RWPE2 (cell line): ENCODE results near the gene SPTBN2.

ENCODE experiments used
- ATAC-seq: fragments of 200-7000 bp; cut with Tn5 transposase; 3 replicates; pipeline ENCODE4 v1.9.1; 2021; ENCODE audit warnings: low read depth
- DNase-seq: peaks from one replicate; pipeline ENCODE4 v3.0.0-alpha.2; 2020; ENCODE audit warnings: low spot score
- H3K27ac ChIP-seq: fragments of 450-650 bp; 2 replicates; pipeline ENCODE4 v1.5.1; 2017; ENCODE audit warnings: mild to moderate bottlenecking; ENCODE audit not compliant: poor library complexity, severe bottlenecking
- H3K27me3 ChIP-seq: fragments of 250-450 bp; sonication (Bioruptor Pico); 2 replicates; pipeline ENCODE4 v1.5.1; 2021; ENCODE audit warnings: mild to moderate bottlenecking, moderate library complexity; ENCODE audit not compliant: insufficient read depth, poor library complexity, severe bottlenecking
- H3K36me3 ChIP-seq: fragments of 250-450 bp; sonication (Bioruptor Pico); 2 replicates; pipeline ENCODE4 v1.5.1; 2020; ENCODE audit warnings: low read depth, mild to moderate bottlenecking, moderate library complexity
- H3K4me1 ChIP-seq: fragments of 250-450 bp; sonication (Bioruptor Pico); 2 replicates; pipeline ENCODE4 v1.5.1; 2021; ENCODE audit warnings: mild to moderate bottlenecking, moderate library complexity; ENCODE audit not compliant: insufficient read depth, poor library complexity, severe bottlenecking
- H3K4me3 ChIP-seq: fragments of 250-450 bp; sonication (Bioruptor Pico); 2 replicates; pipeline ENCODE4 v1.5.1; 2021; ENCODE audit warnings: mild to moderate bottlenecking, moderate library complexity; ENCODE audit not compliant: severe bottlenecking
- H3K9me3 ChIP-seq: fragments of 250-450 bp; sonication (Bioruptor Pico); 2 replicates; pipeline ENCODE4 v1.5.1; 2021; ENCODE audit warnings: mild to moderate bottlenecking, moderate library complexity; ENCODE audit not compliant: severe bottlenecking
- TF ChIP-seq, protein P1 (sequence below): fragments of 450-650 bp; IDR thresholded peaks from one replicate; pipeline ENCODE4 v1.5.1; 2017; ENCODE audit warnings: mild to moderate bottlenecking, moderate library complexity; ENCODE audit not compliant: poor library complexity, severe bottlenecking

SPTBN2 gene

DNA sequence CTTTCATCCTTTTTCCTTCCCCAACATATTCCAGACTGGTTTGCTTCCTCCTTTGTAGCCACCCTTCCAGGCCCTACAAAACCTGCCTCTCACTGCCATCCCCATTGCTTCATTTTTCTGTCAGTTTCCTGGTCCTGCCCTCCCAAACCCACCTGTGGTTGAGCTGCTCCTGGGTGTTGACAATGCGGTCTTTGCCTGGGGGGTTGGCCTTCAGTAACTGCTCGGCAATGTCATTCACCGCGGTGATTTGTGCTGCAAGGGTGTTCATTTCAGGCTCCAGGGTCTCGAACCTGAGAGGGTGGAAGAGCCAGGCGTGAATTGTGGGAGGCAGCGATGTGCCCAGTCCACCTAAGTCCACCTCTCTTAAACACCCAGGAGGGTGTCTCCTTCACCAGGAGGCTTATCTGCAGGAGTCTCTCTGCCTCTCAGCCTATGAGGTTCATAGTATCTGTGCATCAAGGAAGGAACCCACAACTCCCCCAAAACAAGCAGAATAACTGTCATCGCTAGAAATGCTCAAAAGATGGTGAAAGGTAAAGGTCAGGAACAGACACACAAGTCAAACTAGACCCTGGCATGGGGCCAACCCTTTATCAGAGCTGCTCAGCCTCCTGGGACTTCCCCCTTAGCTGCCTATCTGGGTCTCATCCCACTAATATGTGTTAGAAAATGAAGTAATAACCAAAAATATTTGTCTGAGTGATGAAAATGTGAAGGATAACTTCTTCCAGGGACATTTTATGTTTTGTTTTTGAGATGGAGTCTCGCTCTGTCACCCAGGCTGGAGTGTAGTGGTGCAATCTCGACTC lies 27.4 kb downstream of the SPTBN2 start:
- peaks cover 33% of the 10 kb centered on the region for H3K36me3 ChIP-seq

GRCh38 chr11:66700742-66701141 lies 28.3 kb downstream of the SPTBN2 start:
- TF ChIP-seq, protein P1, sequence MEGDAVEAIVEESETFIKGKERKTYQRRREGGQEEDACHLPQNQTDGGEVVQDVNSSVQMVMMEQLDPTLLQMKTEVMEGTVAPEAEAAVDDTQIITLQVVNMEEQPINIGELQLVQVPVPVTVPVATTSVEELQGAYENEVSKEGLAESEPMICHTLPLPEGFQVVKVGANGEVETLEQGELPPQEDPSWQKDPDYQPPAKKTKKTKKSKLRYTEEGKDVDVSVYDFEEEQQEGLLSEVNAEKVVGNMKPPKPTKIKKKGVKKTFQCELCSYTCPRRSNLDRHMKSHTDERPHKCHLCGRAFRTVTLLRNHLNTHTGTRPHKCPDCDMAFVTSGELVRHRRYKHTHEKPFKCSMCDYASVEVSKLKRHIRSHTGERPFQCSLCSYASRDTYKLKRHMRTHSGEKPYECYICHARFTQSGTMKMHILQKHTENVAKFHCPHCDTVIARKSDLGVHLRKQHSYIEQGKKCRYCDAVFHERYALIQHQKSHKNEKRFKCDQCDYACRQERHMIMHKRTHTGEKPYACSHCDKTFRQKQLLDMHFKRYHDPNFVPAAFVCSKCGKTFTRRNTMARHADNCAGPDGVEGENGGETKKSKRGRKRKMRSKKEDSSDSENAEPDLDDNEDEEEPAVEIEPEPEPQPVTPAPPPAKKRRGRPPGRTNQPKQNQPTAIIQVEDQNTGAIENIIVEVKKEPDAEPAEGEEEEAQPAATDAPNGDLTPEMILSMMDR: no peak
- ATAC-seq (no peak), DNase-seq (no peak)
- Histone ChIP-seq H3K27ac (no peak overlapping the region), H3K4me3 (no peak overlapping the region), H3K36me3 (peaks cover 33% of the 10 kb centered on the region), H3K9me3 (no peaks in the 10 kb centered on the region), H3K4me1 (no peaks in the 10 kb centered on the region), H3K27me3 (no peaks in the 10 kb centered on the region)

More for the DNA sequence above, 27.4 kb downstream of the SPTBN2 start:
- TF ChIP-seq, protein P1: no peak
- Histone ChIP-seq H3K27ac (no peak overlapping the region), H3K27me3 (no peaks in the 10 kb centered on the region), H3K4me3 (no peak overlapping the region), H3K9me3 (no peaks in the 10 kb centered on the region), H3K4me1 (no peaks in the 10 kb centered on the region)
- no peak for DNase-seq
- ATAC-seq: no peak

DNA sequence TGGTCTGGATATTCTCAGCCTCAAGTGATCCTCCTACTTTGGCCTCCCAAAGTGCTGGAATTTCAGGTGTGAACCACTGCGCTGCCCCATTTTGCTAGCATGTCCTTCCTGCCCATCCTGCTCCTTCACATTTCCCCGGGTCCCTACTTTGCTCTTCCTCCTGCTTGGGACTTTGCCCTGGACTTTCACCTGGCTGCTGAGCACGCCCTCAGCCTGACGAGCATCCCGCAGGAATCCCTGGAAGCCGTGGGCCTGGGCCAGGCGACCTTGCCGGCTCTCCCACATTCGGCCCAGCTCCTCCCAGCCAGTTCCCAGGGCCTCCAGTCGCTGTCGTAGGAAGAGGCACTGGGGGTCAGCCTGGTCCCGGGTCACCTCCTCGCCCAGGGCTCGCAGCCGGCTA lies 28.7 kb downstream of the SPTBN2 start:
- TF ChIP-seq, protein P1: no peak
- ATAC-seq: no peak
- no peaks in the 10 kb centered on the region for H3K27me3 ChIP-seq
- no peak overlapping the region for H3K4me3 ChIP-seq
- H3K4me1 ChIP-seq: no peaks in the 10 kb centered on the region
- H3K9me3 ChIP-seq: no peaks in the 10 kb centered on the region
- no peak overlapping the region for H3K27ac ChIP-seq
- H3K36me3 ChIP-seq: peaks cover 33% of the 10 kb centered on the region
- no peak for DNase-seq

GRCh38 chr11:66698491-66698890 lies 30.5 kb downstream of the SPTBN2 start:
- TF ChIP-seq, protein P1: no peak
- H3K4me1 ChIP-seq: no peaks in the 10 kb centered on the region
- H3K36me3 ChIP-seq: peaks cover 34% of the 10 kb centered on the region
- no peaks in the 10 kb centered on the region for H3K9me3 ChIP-seq
- H3K4me3 ChIP-seq: no peak overlapping the region
- no peaks in the 10 kb centered on the region for H3K27me3 ChIP-seq
- no peak overlapping the region for H3K27ac ChIP-seq
- DNase-seq: no peak
- ATAC-seq: no peak

DNA sequence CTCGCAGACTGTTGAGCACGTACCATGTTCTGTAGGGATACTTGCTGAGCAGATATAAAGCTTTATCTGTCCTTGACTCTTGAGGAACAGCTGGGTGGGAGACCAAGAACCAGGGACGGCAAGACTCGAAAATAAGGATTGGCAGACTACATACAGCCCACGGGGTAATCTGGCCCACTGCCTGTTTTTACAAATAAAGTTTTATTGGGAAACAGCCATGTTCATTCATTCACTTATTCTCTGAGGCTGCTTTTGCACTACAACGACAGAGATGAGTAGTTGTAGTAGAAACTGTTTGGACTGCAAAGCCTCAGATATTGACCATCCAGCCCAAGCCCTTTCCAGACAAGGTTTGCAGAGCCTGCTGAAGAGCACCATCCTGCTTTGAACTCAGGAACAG lies 31.0 kb downstream of the SPTBN2 start:
- no peak overlapping the region for H3K27ac ChIP-seq
- ATAC-seq (no peak), DNase-seq (no peak)
- no peaks in the 10 kb centered on the region for H3K9me3 ChIP-seq
- no peaks in the 10 kb centered on the region for H3K27me3 ChIP-seq
- no peaks in the 10 kb centered on the region for H3K4me1 ChIP-seq
- H3K36me3 ChIP-seq: peaks cover 39% of the 10 kb centered on the region
- TF ChIP-seq, protein P1: no peak
- H3K4me3 ChIP-seq: no peak overlapping the region
